Suprapubic skin (tissue), 3 donors: ENCODE measurements around the gene FAM78A.

Source experiments
- CTCF ChIP-seq, 2 donors: fragments of 200-600 bp in 1 of 2; fragments of 450-650 bp in 1 of 2; sonication (generic) in 1 of 2; IDR thresholded peaks; one replicate each; pipeline ENCODE4 v1.5.1; 2016 to 2019; ENCODE audit warnings: antibody characterized with exemption in 2 of 2, mild to moderate bottlenecking in 1 of 2, moderate library complexity in 1 of 2
- POLR2A ChIP-seq, 2 donors: fragments of 450-650 bp; IDR thresholded peaks; one replicate each; pipeline ENCODE4 v1.6.1; 2017; ENCODE audit warnings: antibody characterized with exemption in 2 of 2, mild to moderate bottlenecking in 2 of 2, moderate library complexity in 2 of 2

GRCh38 chr9:131273856-131274673, 2.2 kb downstream of the FAM78A start:
- TF ChIP-seq CTCF (IDR thresholded peaks at IDR 0.05) (no peak), POLR2A (IDR thresholded peaks at IDR 0.05) (no peak)
